Fibroblast of lung (primary cell): ENCODE measurements around the gene LPIN3. TPM values are rescaled to one million over a fixed set of nuclear protein-coding genes. Genes with fewer than 3 reads are reported as not detected.

Experiments
- DNase-seq, 2 donors: peaks; one replicate each; pipeline versions ENCODE4 v3.0.0 to v3.0.0-alpha.2; 2010; ENCODE audit warnings: low read depth in 2 of 2
- H2AFZ ChIP-seq: 2 replicates; pipeline ENCODE4 v1.5.1; 2012; ENCODE audit warnings: low read length, control low read depth, inconsistent platforms
- H3K27ac ChIP-seq: 2 replicates; pipeline ENCODE4 v1.5.1; 2011; ENCODE audit warnings: low read length, control low read depth; ENCODE audit not compliant: insufficient read depth
- H3K27me3 ChIP-seq: 2 replicates; pipeline ENCODE4 v1.5.1; 2011; ENCODE audit warnings: mild to moderate bottlenecking, low read length; ENCODE audit not compliant: control insufficient read depth, insufficient read depth
- H3K36me3 ChIP-seq: 2 replicates; pipeline ENCODE4 v1.5.1; 2011; ENCODE audit warnings: low read length; ENCODE audit not compliant: control insufficient read depth, insufficient read depth
- H3K4me1 ChIP-seq: 2 replicates; pipeline ENCODE4 v1.5.1; 2011; ENCODE audit warnings: low read length; ENCODE audit not compliant: control insufficient read depth, insufficient read depth; ENCODE audit errors: extremely low read depth
- H3K4me2 ChIP-seq: 2 replicates; pipeline ENCODE4 v1.5.1; 2011; ENCODE audit warnings: low read length, control low read depth; ENCODE audit not compliant: insufficient read depth; ENCODE audit errors: extremely low read depth
- H3K4me3 ChIP-seq, 4 experiments: fragments of 200-600 bp in 1 of 4; sonication (generic) in 1 of 4; replicated peaks in 1 of 4; 2 replicates each; pipeline ENCODE4 v1.5.1; 2011 to 2016; ENCODE audit warnings: low read length in 4 of 4, low read depth in 3 of 4, mild to moderate bottlenecking in 3 of 4, control low read depth in 2 of 4, inconsistent platforms in 1 of 4, mixed read lengths in 1 of 4; ENCODE audit not compliant: insufficient read depth in 1 of 4; ENCODE audit errors: control extremely low read depth in 1 of 4
- H3K79me2 ChIP-seq: 2 replicates; pipeline ENCODE4 v1.5.1; 2012; ENCODE audit warnings: mild to moderate bottlenecking, low read length, inconsistent platforms; ENCODE audit not compliant: control insufficient read depth, insufficient read depth
- H3K9ac ChIP-seq: 2 replicates; pipeline ENCODE4 v1.5.1; 2011; ENCODE audit warnings: mild to moderate bottlenecking, low read length, control low read depth; ENCODE audit not compliant: insufficient read depth
- H3K9me3 ChIP-seq: 2 replicates; pipeline ENCODE4 v1.5.1; 2012; ENCODE audit warnings: low read depth, low read length; ENCODE audit not compliant: control insufficient read depth, insufficient read depth
- H4K20me1 ChIP-seq: 2 replicates; pipeline ENCODE4 v1.5.1; 2011; ENCODE audit warnings: low read length; ENCODE audit not compliant: control insufficient read depth, insufficient read depth; ENCODE audit errors: extremely low read depth
- CTCF ChIP-seq, 2 donors: IDR thresholded peaks in 1 of 2; conservative IDR thresholded peaks in 1 of 2; 1 replicate in 1 of 2; 2 replicates in 1 of 2; pipeline ENCODE4 v1.5.1; 2011 to 2012; ENCODE audit warnings: low read length in 2 of 2, control low read depth in 1 of 2, inconsistent platforms in 1 of 2, low read depth in 1 of 2, mild to moderate bottlenecking in 1 of 2
- EZH2 ChIP-seq: IDR thresholded peaks from 2 replicates; pipeline ENCODE4 v1.5.1; 2012; ENCODE audit warnings: low read length, control low read depth, mild to moderate bottlenecking; ENCODE audit errors: missing control alignments
- polyA plus RNA-seq, 2 donors: library from polyadenylated mRNA; depleted of rRNA in 1 of 2; stranded (reverse) in 1 of 2; unstranded in 1 of 2; fragments of >200 nt; gene quantifications; 2 replicates each; pipeline ENCODE4 v1.2.1, GENCODE V29; 2011 to 2012; ENCODE audit warnings: missing spikeins in 1 of 2
- total RNA-seq: library from RNA; depleted of rRNA; stranded (reverse); fragments of >200 nt; gene quantifications from 2 replicates; pipeline ENCODE4 v1.2.1, GENCODE V29; 2014

LPIN3 gene
- total and polyA plus RNA-seq, 2 donors (not counting 1 experiment from before 2014, with no cell fraction given) = 4.7 to 5.1 TPM

- Histone ChIP-seq H3K27me3 (peaks cover 30% of the 10 kb centered on the region), H3K4me1 (no peaks in the 10 kb centered on the region), H3K4me3 (no peak overlapping the region), H3K27ac (no peak overlapping the region), H3K9ac (no peak overlapping the region), H3K36me3 (no peaks in the 10 kb centered on the region), H4K20me1 (no peaks in the 10 kb centered on the region), H2AFZ (no peak overlapping the region), H3K79me2 (no peaks in the 10 kb centered on the region), H3K9me3 (no peaks in the 10 kb centered on the region), H3K4me2 (no peak overlapping the region)
- no peak for TF ChIP-seq CTCF (conservative IDR thresholded peaks at IDR 0.05 in 1 of 2, IDR thresholded peaks at IDR 0.05 in 1 of 2; ENCODE audit: low read depth in 1 of 2, low read length in 2 of 2)
- no peak for TF ChIP-seq EZH2
- DNase-seq = no peak
These were observed 23.7 kb downstream of the LPIN3 start for GRCh38 chr20:41364236-41364855.

GRCh38 chr20:41364967-41365765 is 24.5 kb downstream of the LPIN3 start:
- Histone ChIP-seq H3K4me1 (no peaks in the 10 kb centered on the region), H3K27ac (no peak overlapping the region), H4K20me1 (no peaks in the 10 kb centered on the region), H3K4me3 (no peak overlapping the region), H3K9ac (no peak overlapping the region), H3K79me2 (no peaks in the 10 kb centered on the region), H3K36me3 (no peaks in the 10 kb centered on the region), H2AFZ (no peak overlapping the region), H3K9me3 (no peaks in the 10 kb centered on the region), H3K27me3 (peaks cover 32% of the 10 kb centered on the region), H3K4me2 (no peak overlapping the region)
- no peak for TF ChIP-seq EZH2
- no peak for DNase-seq

GRCh38 chr20:41365777-41366545 is 25.3 kb downstream of the LPIN3 start:
- no peaks in the 10 kb centered on the region for H3K79me2 ChIP-seq
- DNase-seq = no peak
- peak; percentile 88 for TF ChIP-seq EZH2
- TF ChIP-seq CTCF (conservative IDR thresholded peaks at IDR 0.05 in 1 of 2, IDR thresholded peaks at IDR 0.05 in 1 of 2; ENCODE audit: low read depth in 1 of 2, low read length in 2 of 2) = no peak
- H2AFZ ChIP-seq = no peak overlapping the region
- no peak overlapping the region for H3K9ac ChIP-seq
- H3K4me2 ChIP-seq = no peak overlapping the region
- no peak overlapping the region for H3K4me3 ChIP-seq
- H3K27ac ChIP-seq = no peak overlapping the region
- no peaks in the 10 kb centered on the region for H3K9me3 ChIP-seq
- H3K36me3 ChIP-seq = no peaks in the 10 kb centered on the region
- no peaks in the 10 kb centered on the region for H4K20me1 ChIP-seq
- no peaks in the 10 kb centered on the region for H3K4me1 ChIP-seq
- H3K27me3 ChIP-seq = peaks cover 32% of the 10 kb centered on the region
